HPDE6-E6E7 (cell line): ENCODE measurements around the gene SPANXB1.
"Not testable (repeated sequence)": the region's sequence is repeated elsewhere in the genome, so short reads cannot be mapped to it uniquely, and the experiment has no call there.

Source experiments
- DNase-seq: peaks from one replicate; pipeline ENCODE4 v3.0.0; 2011; ENCODE audit warnings: missing footprints; ENCODE audit errors: extremely low spot score

Gene SPANXB1, protein sequence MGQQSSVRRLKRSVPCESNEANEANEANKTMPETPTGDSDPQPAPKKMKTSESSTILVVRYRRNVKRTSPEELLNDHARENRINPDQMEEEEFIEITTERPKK

DNA sequence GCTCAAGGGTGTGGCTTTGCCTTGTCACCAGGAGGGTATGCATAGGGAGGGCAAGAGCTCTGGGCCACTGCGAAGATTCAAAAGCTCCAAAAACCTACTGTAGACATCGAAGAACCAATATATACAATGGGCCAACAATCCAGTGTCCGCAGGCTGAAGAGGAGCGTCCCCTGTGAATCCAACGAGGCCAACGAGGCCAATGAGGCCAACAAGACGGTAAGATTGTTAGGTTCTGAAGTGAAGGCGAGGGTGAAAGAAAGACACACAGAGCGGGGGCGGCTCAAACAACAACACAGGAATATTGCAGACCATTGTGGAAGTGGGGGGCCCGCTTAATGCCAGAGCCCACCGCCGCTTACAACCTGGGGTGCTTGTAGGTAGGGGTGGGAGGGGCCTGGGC is at the start of gene SPANXB1:
SPANXB1 (plus strand) TSS at position 27 of the 400 bp plus-strand sequence; CDS start at position 127, 100 bp downstream.
- DNase-seq: not testable (repeated sequence)

DNA sequence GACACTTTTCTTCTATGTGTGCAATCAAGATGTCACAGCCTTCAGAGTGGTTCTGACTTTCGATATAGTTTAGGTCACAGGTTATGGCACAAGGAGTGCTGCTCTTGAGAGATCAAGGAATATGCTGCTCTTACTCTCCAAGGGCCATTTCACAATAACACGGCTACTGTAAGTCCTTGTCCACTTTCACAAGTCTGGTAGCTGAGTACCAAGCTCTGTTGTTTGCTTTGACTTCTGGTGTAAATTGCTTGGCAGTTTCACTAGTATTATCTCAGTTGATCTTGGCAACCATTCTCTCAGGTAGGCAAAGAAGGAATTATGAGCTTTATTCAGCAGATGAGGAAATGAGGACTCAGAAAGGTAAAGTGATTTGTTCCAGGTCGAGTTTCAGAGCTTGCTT is 35.4 kb upstream of the SPANXB1 start:
- DNase-seq: no peak

DNA sequence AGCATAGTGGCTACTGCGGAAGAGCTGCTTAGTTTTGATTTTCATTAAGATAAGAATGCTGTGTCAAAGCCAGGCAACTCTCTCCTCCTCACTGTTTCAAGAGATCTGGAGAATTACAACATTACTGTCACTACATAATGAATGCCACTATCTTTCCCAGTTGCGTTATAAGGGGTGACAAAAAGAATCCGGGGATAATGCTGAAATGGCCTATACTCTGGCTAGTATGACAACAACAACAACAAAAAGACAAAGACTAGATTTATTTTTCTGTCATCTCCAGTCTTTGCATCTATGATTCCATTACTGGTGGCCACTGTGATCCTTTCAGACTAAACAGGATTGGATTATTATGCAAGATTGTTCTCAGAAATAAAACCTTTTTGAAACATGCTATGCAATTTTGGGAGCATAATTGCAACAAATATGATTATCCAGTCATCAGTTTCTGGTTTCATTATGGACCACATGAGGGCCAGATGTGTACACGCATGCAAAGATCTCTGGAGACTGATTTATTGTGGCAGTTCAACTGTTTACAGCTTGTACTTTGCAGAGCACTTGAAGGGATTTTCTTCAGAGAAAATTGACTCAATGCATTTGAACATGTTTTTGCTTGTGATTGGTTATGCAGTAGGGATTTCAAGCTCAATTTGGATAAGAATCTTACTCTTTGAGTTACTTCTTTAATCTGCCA is 31.1 kb upstream of the SPANXB1 start:
- no peak for DNase-seq

DNA sequence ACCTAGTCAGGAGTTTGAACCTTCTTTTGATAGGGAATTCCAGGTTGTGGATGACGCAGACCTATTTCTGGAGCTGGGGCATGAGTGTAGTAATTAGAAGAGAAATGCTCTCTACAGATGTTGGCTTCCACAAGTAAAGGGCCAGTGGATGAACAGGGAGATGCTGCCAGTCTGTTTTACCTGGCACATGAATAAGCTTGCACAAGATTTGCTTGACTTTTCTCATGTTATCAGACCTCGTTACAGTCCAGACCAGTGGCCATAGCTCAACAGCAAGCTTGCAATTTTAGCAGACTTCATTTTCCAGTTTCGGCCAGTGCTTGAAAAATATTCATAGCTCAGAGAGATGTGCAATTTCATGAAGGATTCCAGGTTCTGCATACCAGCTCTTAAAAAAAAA is 26.9 kb upstream of the SPANXB1 start:
- DNase-seq: no peak

DNA sequence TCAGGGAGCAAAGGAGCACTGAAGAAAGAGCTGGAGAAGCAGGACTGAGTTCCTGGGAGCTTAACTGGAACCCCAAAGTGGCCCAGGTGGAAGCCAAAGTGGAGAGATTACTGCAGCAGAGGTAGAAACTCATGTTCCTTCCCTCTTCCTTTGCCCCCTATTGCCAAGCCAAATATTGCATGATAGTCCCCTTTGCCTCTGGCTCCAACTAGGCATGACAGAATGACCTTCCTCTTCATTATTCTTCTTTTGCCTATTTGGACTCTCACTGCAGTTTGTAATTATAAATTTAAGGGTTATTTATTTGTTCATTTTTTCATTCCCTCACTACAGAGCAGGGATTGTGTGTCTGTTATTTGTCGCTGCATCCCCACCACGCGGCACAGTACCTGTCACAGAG is 22.1 kb upstream of the SPANXB1 start:
- DNase-seq: no peak

DNA sequence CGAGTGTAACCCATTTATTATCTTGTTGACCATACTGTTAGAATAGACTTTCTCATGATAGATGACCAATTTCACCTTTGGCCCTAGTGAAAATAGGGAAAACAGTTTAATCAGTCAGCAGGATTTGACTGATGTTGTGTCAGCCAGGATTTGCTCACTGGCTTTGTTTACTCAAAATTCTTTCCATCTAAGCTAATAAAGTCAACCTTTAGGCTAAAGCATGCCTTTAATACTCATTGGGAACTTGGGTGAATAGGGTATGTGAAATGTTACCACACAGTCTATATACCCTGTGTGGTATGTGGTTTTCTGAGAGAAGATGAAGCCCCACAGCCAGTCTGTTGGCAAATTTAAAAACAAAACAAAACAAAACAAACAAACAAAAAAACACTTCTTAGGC is 18.7 kb upstream of the SPANXB1 start:
- DNase-seq: no peak

DNA sequence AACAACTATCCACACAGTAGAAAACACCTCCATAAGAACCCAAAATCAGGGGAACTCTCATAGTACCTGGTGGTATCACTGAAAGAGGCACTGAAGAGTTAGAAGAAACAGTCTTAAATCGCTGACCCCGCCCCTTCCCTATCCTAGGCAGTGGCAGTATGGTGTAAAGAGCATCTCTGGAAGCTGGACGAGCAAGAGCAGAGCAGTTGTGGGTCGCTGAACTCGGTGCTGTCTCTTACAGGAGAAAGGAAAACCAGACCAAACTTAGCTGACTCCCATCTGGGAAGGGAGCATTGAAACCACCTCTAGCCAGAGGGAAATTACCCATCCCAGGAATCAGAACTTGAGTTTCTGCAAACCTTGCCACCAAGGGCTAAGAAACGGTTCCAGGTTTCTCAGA is 2.8 kb downstream of the SPANXB1 start:
- not testable (repeated sequence) for DNase-seq

DNA sequence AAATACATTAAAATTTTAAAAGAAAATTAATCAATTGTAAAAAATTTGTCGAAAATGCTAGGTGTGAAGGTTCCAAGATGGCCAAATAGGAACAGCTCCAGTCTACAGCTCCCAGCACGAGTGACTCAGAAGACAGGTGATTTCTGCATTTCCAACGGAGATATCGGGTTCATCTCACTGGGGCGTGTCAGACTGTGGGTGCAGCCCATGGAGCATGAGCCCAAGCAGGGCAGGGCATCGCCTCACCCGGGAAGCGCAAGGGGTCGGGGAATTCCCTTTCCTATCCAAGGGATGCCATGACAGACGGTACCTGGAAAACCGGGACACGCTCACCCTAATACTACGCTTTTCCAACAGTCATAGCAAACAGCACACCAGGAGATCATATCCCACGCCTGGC is 41.9 kb downstream of the SPANXB1 start:
- not testable (repeated sequence) for DNase-seq

DNA sequence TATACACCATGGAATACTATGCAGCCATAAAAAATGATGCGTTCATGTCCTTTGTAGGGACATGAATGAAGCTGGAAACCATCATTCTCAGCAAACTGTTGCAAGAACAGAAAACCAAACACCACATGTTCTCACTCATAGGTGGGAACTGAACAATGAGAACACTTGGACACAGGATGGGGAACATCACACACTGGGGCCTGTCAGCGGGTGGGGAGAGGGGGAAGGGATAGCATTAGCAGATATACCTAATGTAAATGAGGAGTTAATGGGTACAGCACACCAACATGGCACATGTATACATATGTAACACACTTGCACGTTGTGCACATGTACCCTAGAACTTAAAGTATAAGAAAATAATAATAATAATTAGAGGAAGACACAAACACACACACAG is 47.5 kb downstream of the SPANXB1 start:
- DNase-seq: not testable (repeated sequence)

DNA sequence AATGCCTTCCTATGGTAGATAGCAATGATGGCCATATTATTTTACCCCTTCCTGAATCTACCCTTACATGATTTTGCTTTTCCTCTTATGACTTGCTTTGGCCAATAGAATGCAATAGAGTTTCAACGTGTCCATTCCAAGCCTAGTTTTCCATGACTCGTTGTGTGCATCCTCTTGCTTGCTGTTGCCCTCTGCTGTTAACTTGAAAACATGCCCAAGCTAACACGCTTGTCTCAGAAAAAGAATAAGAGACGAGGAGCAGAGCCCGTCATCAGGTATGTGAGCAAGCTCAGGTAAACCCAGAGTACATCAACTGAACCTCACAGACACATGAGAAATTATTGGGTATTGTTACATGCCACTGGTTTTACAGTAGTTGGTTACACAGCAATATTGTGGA is 49.7 kb downstream of the SPANXB1 start:
- DNase-seq: not testable (repeated sequence)
